ENCODE data around the gene SLC49A4.

The SLC49A4 gene

GRCh38 chr3:122770521-122771202 is 24.2 kb upstream of the SLC49A4 start:
- no peaks in the 10 kb centered on the region for H3K27me3 ChIP-seq (ENCODE audit: control insufficient read depth, insufficient read depth, low read length)
- no peaks in the 10 kb centered on the region for H3K36me3 ChIP-seq (ENCODE audit: control insufficient read depth, insufficient read depth, low read length)
- no peak overlapping the region for H3K27ac ChIP-seq (ENCODE audit: low read depth, low read length)
- H3K4me1 ChIP-seq (ENCODE audit: control insufficient read depth, insufficient read depth, low read length), result no peaks in the 10 kb centered on the region
- H3K9ac ChIP-seq (ENCODE audit: low read length), result no peak overlapping the region
- no peak overlapping the region for H3K4me3 ChIP-seq (ENCODE audit: low read depth, low read length)
- H3K9me3 ChIP-seq (ENCODE audit: control insufficient read depth, insufficient read depth, low read depth, low read length), result no peaks in the 10 kb centered on the region

DNA sequence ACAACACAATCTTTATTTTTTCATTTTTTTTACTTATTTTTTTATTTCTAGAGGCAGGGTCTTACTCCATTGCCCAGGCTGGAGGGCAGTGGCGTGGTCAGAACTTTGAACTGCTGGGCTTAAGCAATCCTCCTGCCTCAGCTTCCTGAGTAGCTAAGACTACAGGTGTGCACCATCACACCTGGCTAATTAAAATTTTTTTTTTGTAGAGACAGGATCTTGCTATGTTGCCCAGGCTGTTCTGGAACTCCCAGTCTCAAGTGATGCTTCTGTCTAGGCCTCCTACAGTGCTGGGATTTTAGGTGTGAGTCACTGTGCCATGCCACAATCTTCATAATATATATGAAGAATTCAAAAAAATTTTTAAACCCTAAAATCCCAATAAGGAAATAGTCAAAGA is 22.0 kb upstream of the SLC49A4 start:
- no peaks in the 10 kb centered on the region for H3K4me1 ChIP-seq (ENCODE audit: control insufficient read depth, insufficient read depth, low read length)
- H3K27ac ChIP-seq (ENCODE audit: low read depth, low read length), result no peak overlapping the region
- H3K4me3 ChIP-seq (ENCODE audit: low read depth, low read length), result no peak overlapping the region
- no peak overlapping the region for H3K9ac ChIP-seq (ENCODE audit: low read length)
- H3K36me3 ChIP-seq (ENCODE audit: control insufficient read depth, insufficient read depth, low read length), result no peaks in the 10 kb centered on the region
- H3K27me3 ChIP-seq (ENCODE audit: control insufficient read depth, insufficient read depth, low read length), result no peaks in the 10 kb centered on the region
- no peaks in the 10 kb centered on the region for H3K9me3 ChIP-seq (ENCODE audit: control insufficient read depth, insufficient read depth, low read depth, low read length)

GRCh38 chr3:122773944-122774509 is 20.8 kb upstream of the SLC49A4 start:
- Histone ChIP-seq H3K36me3 (ENCODE audit: control insufficient read depth, insufficient read depth, low read length) (no peaks in the 10 kb centered on the region), H3K27ac (ENCODE audit: low read depth, low read length) (no peak overlapping the region), H3K4me1 (ENCODE audit: control insufficient read depth, insufficient read depth, low read length) (no peaks in the 10 kb centered on the region), H3K9ac (ENCODE audit: low read length) (no peak overlapping the region), H3K9me3 (ENCODE audit: control insufficient read depth, insufficient read depth, low read depth, low read length) (no peaks in the 10 kb centered on the region), H3K27me3 (ENCODE audit: control insufficient read depth, insufficient read depth, low read length) (no peaks in the 10 kb centered on the region), H3K4me3 (ENCODE audit: low read depth, low read length) (no peak overlapping the region)

DNA sequence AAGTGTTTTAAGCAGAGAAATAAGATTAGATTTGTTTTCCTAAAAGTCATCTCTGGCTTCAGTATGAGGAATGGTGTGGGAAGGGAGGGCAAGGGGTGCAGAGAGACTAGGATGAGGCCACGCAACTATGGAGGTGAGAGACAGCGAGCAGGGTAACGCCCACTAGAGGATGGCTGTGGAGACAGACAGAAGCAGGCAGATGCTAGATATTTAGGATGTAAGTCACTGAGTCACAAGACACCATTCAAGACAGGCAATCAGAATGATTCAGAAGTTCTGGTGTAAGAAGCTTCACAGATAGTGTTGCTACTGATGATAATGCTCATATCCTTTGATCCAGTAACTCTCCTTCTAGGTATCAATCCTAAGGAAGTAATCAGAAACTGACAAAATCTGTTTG is 20.3 kb upstream of the SLC49A4 start:
- Histone ChIP-seq H3K27ac (ENCODE audit: low read depth, low read length) (no peak overlapping the region), H3K27me3 (ENCODE audit: control insufficient read depth, insufficient read depth, low read length) (no peaks in the 10 kb centered on the region), H3K4me3 (ENCODE audit: low read depth, low read length) (no peak overlapping the region), H3K9me3 (ENCODE audit: control insufficient read depth, insufficient read depth, low read depth, low read length) (no peaks in the 10 kb centered on the region), H3K36me3 (ENCODE audit: control insufficient read depth, insufficient read depth, low read length) (no peaks in the 10 kb centered on the region), H3K9ac (ENCODE audit: low read length) (no peak overlapping the region), H3K4me1 (ENCODE audit: control insufficient read depth, insufficient read depth, low read length) (no peaks in the 10 kb centered on the region)

GRCh38 chr3:122776675-122777468 is 18.0 kb upstream of the SLC49A4 start:
- Histone ChIP-seq H3K4me1 (ENCODE audit: control insufficient read depth, insufficient read depth, low read length) (no peaks in the 10 kb centered on the region), H3K27ac (ENCODE audit: low read depth, low read length) (no peak overlapping the region), H3K27me3 (ENCODE audit: control insufficient read depth, insufficient read depth, low read length) (no peaks in the 10 kb centered on the region), H3K9ac (ENCODE audit: low read length) (no peak overlapping the region), H3K4me3 (ENCODE audit: low read depth, low read length) (no peak overlapping the region), H3K36me3 (ENCODE audit: control insufficient read depth, insufficient read depth, low read length) (no peaks in the 10 kb centered on the region), H3K9me3 (ENCODE audit: control insufficient read depth, insufficient read depth, low read depth, low read length) (peaks cover 6% of the 10 kb centered on the region)

DNA sequence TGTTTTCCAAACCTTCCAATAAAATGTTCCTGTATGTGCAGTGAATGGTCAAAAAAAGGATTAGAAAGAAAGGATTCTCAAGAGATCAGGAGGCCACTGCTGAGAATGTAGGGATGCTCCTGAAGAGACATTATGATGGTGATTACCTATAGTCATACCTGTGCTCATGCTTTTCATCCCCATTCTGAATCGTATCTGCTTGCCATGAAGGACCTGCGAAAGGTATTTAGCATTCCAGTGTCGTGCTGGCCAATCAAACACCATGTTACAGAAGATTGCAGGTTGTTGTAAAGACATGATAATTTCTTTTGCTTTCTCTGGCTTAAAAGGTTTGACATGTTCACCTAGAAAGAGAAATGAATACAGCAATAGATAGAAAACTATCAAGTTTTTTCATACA is 17.3 kb upstream of the SLC49A4 start:
- H3K36me3 ChIP-seq (ENCODE audit: control insufficient read depth, insufficient read depth, low read length), result no peaks in the 10 kb centered on the region
- H3K9me3 ChIP-seq (ENCODE audit: control insufficient read depth, insufficient read depth, low read depth, low read length), result peaks cover 10% of the 10 kb centered on the region
- no peak overlapping the region for H3K27ac ChIP-seq (ENCODE audit: low read depth, low read length)
- no peak overlapping the region for H3K4me3 ChIP-seq (ENCODE audit: low read depth, low read length)
- no peak overlapping the region for H3K9ac ChIP-seq (ENCODE audit: low read length)
- no peaks in the 10 kb centered on the region for H3K4me1 ChIP-seq (ENCODE audit: control insufficient read depth, insufficient read depth, low read length)
- H3K27me3 ChIP-seq (ENCODE audit: control insufficient read depth, insufficient read depth, low read length), result no peaks in the 10 kb centered on the region

DNA sequence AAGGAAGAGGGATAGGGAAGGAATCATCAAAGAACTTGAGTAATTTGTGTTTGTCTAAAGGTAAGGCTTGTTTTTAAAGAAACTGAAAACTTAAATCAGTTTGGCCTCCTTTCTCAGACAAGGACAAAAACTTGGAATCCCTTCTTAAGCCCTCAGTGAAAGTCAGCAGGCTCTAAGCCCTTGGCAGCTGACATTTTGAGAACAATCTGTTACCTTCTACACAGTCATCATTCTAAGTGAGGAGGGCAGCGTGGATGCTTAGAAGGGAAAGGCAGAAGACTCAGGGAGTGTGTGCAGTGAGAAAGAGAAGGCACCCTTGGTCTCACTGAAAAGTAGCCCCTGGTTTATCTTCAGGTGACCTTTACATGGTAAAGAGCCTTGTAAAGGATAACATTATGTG is 12.1 kb upstream of the SLC49A4 start:
- Histone ChIP-seq H3K9ac (ENCODE audit: low read length) (no peak overlapping the region), H3K4me1 (ENCODE audit: control insufficient read depth, insufficient read depth, low read length) (no peaks in the 10 kb centered on the region), H3K4me3 (ENCODE audit: low read depth, low read length) (no peak overlapping the region), H3K9me3 (ENCODE audit: control insufficient read depth, insufficient read depth, low read depth, low read length) (peaks cover 12% of the 10 kb centered on the region), H3K27ac (ENCODE audit: low read depth, low read length) (no peak overlapping the region), H3K27me3 (ENCODE audit: control insufficient read depth, insufficient read depth, low read length) (no peaks in the 10 kb centered on the region), H3K36me3 (ENCODE audit: control insufficient read depth, insufficient read depth, low read length) (no peaks in the 10 kb centered on the region)

GRCh38 chr3:122784436-122784835 is 10.4 kb upstream of the SLC49A4 start:
- no peaks in the 10 kb centered on the region for H3K36me3 ChIP-seq (ENCODE audit: control insufficient read depth, insufficient read depth, low read length)
- H3K9ac ChIP-seq (ENCODE audit: low read length), result no peak overlapping the region
- H3K27ac ChIP-seq (ENCODE audit: low read depth, low read length), result no peak overlapping the region
- H3K9me3 ChIP-seq (ENCODE audit: control insufficient read depth, insufficient read depth, low read depth, low read length), result peaks cover 12% of the 10 kb centered on the region
- no peaks in the 10 kb centered on the region for H3K4me1 ChIP-seq (ENCODE audit: control insufficient read depth, insufficient read depth, low read length)
- no peaks in the 10 kb centered on the region for H3K27me3 ChIP-seq (ENCODE audit: control insufficient read depth, insufficient read depth, low read length)
- H3K4me3 ChIP-seq (ENCODE audit: low read depth, low read length), result no peak overlapping the region

GRCh38 chr3:122785231-122785630 is 9.6 kb upstream of the SLC49A4 start:
- Histone ChIP-seq H3K9me3 (ENCODE audit: control insufficient read depth, insufficient read depth, low read depth, low read length) (peaks cover 12% of the 10 kb centered on the region), H3K36me3 (ENCODE audit: control insufficient read depth, insufficient read depth, low read length) (no peaks in the 10 kb centered on the region), H3K9ac (ENCODE audit: low read length) (no peak overlapping the region), H3K27me3 (ENCODE audit: control insufficient read depth, insufficient read depth, low read length) (no peaks in the 10 kb centered on the region), H3K4me1 (ENCODE audit: control insufficient read depth, insufficient read depth, low read length) (no peaks in the 10 kb centered on the region), H3K27ac (ENCODE audit: low read depth, low read length) (no peak overlapping the region), H3K4me3 (ENCODE audit: low read depth, low read length) (no peak overlapping the region)

GRCh38 chr3:122786066-122786465 is 8.8 kb upstream of the SLC49A4 start:
- Histone ChIP-seq H3K27ac (ENCODE audit: low read depth, low read length) (no peak overlapping the region), H3K9me3 (ENCODE audit: control insufficient read depth, insufficient read depth, low read depth, low read length) (peaks cover 12% of the 10 kb centered on the region), H3K4me1 (ENCODE audit: control insufficient read depth, insufficient read depth, low read length) (no peaks in the 10 kb centered on the region), H3K4me3 (ENCODE audit: low read depth, low read length) (no peak overlapping the region), H3K9ac (ENCODE audit: low read length) (no peak overlapping the region), H3K27me3 (ENCODE audit: control insufficient read depth, insufficient read depth, low read length) (no peaks in the 10 kb centered on the region), H3K36me3 (ENCODE audit: control insufficient read depth, insufficient read depth, low read length) (no peaks in the 10 kb centered on the region)

DNA sequence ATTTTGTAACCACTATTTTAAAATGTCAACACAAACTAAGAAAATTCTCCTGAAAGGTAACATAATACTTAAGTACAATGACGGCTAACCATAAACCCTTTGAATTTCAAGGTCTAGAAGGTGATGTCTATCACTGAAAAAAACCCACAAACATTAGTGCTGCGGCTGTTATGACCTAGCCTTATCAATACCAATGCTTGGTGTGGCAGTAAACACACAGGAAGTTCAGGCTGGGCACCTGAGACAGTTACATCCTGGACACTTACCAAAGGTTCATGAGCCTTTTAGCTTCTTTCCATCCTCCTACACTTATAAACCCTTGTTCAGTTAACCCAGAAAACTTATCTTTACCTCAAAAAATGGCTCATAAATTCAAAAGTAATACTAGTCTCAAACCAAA is 7.0 kb upstream of the SLC49A4 start:
- Histone ChIP-seq H3K9ac (ENCODE audit: low read length) (no peak overlapping the region), H3K27me3 (ENCODE audit: control insufficient read depth, insufficient read depth, low read length) (no peaks in the 10 kb centered on the region), H3K27ac (ENCODE audit: low read depth, low read length) (no peak overlapping the region), H3K36me3 (ENCODE audit: control insufficient read depth, insufficient read depth, low read length) (no peaks in the 10 kb centered on the region), H3K4me3 (ENCODE audit: low read depth, low read length) (no peak overlapping the region), H3K4me1 (ENCODE audit: control insufficient read depth, insufficient read depth, low read length) (0 out of 2 replicates have a peak, but pooled peaks cover 2% of the 10 kb centered on the region), H3K9me3 (ENCODE audit: control insufficient read depth, insufficient read depth, low read depth, low read length) (peaks cover 2% of the 10 kb centered on the region; the same call in 1 of the 2 replicates)

Measured in HUES6 (cell line).